K562 (cell line): Measurements from ENCODE around the gene HIRIP3.

Source experiments
- TCF7L2 ChIP-seq: fragments of 150-350 bp; IDR thresholded peaks from 2 replicates; pipeline ENCODE4 v1.6.1; 2016; ENCODE audit warnings: low read depth, mild to moderate bottlenecking, low read length, moderate library complexity
- TEAD4 ChIP-seq, 2 experiments: sonication (generic) in 1 of 2; formaldehyde crosslinking in 1 of 2; IDR thresholded peaks; 2 replicates each; pipeline versions ENCODE4 v1.6.1 to v1.8.0; 2012 to 2022; ENCODE audit warnings: borderline replicate concordance in 1 of 2, inconsistent platforms in 1 of 2, low read length in 1 of 2, mild to moderate bottlenecking in 1 of 2, missing genetic modification reagents in 1 of 2
- ZNF274 ChIP-seq: IDR thresholded peaks from 2 replicates; pipeline ENCODE4 v1.6.1; 2011; ENCODE audit warnings: low read depth, mild to moderate bottlenecking, low read length, moderate library complexity, borderline replicate concordance
- TF ChIP-seq, protein P1 (sequence below), 2 experiments: fragments of 450-650 bp; formaldehyde crosslinking in 1 of 2; IDR thresholded peaks; 2 replicates each; pipeline versions ENCODE4 v1.4.0 to v1.6.1; 2014 to 2020; ENCODE audit warnings: mild to moderate bottlenecking in 2 of 2, borderline replicate concordance in 1 of 2, low read depth in 1 of 2
- TF ChIP-seq, protein P2 (sequence below): fragments of 450-650 bp; IDR thresholded peaks from 2 replicates; pipeline ENCODE4 v1.6.1; 2016; ENCODE audit warnings: antibody characterized with exemption
- TF ChIP-seq, protein P3 (sequence below), 3 experiments: IDR thresholded peaks in 2 of 3; conservative IDR thresholded peaks in 1 of 3; 2 replicates each; pipeline ENCODE4 v1.5.1; 2011 to 2012; ENCODE audit warnings: low read length in 3 of 3, mild to moderate bottlenecking in 3 of 3, control low read depth in 2 of 3, improper control_type of control experiment in 1 of 3, inconsistent platforms in 1 of 3, low read depth in 1 of 3, mixed read lengths in 1 of 3, moderate library complexity in 1 of 3; ENCODE audit not compliant: insufficient read depth in 2 of 3
- TF ChIP-seq, protein P4 (sequence below), 2 experiments: fragments of 450-650 bp in 1 of 2; IDR thresholded peaks; 2 replicates each; pipeline ENCODE4 v1.6.1; 2011 to 2017; ENCODE audit warnings: low read depth in 2 of 2, antibody characterized with exemption in 1 of 2, borderline replicate concordance in 1 of 2, low read length in 1 of 2, mild to moderate bottlenecking in 1 of 2, mixed read lengths in 1 of 2; ENCODE audit not compliant: control insufficient read depth in 1 of 2
- TF ChIP-seq, protein P5 (sequence below): sonication (generic); formaldehyde crosslinking; IDR thresholded peaks from 2 replicates; pipeline ENCODE4 v1.8.0; 2022; ENCODE audit warnings: missing genetic modification reagents, mild to moderate bottlenecking, borderline replicate concordance

DNA sequence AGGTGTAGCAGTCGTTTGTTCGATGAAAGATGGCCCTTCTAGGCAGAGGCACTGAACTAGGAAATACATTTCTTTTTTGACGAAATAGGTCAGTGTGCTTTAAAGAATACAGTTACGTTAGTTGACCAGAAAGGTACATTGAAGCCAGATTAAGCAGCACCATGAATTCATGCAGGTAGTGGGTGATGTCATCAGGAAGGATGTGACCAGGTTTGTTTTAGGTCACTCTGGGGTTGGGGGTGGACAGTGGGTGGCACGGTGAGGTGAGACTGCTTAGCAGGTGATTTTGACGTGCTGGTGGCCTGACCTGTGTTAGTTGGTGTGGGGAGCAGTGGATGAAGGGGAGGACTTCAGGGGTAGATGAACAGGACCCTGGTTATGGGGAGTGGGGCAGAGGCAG is 4.2 kb upstream of the HIRIP3 start:
- TF ChIP-seq TEAD4 (IDR thresholded peaks at IDR 0.05; ENCODE audit: low read length), result no peak
- TF ChIP-seq TEAD4 (CRISPR knock-in tag; IDR thresholded peaks at IDR 0.05; ENCODE audit: borderline replicate concordance), result no peak
- TF ChIP-seq, protein P1, sequence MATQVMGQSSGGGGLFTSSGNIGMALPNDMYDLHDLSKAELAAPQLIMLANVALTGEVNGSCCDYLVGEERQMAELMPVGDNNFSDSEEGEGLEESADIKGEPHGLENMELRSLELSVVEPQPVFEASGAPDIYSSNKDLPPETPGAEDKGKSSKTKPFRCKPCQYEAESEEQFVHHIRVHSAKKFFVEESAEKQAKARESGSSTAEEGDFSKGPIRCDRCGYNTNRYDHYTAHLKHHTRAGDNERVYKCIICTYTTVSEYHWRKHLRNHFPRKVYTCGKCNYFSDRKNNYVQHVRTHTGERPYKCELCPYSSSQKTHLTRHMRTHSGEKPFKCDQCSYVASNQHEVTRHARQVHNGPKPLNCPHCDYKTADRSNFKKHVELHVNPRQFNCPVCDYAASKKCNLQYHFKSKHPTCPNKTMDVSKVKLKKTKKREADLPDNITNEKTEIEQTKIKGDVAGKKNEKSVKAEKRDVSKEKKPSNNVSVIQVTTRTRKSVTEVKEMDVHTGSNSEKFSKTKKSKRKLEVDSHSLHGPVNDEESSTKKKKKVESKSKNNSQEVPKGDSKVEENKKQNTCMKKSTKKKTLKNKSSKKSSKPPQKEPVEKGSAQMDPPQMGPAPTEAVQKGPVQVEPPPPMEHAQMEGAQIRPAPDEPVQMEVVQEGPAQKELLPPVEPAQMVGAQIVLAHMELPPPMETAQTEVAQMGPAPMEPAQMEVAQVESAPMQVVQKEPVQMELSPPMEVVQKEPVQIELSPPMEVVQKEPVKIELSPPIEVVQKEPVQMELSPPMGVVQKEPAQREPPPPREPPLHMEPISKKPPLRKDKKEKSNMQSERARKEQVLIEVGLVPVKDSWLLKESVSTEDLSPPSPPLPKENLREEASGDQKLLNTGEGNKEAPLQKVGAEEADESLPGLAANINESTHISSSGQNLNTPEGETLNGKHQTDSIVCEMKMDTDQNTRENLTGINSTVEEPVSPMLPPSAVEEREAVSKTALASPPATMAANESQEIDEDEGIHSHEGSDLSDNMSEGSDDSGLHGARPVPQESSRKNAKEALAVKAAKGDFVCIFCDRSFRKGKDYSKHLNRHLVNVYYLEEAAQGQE (IDR thresholded peaks at IDR 0.05; ENCODE audit: borderline replicate concordance), result no peak
- TF ChIP-seq, protein P1 (CRISPR knock-in tag; IDR thresholded peaks at IDR 0.05; ENCODE audit: low read depth), result no peak
- TF ChIP-seq, protein P2, sequence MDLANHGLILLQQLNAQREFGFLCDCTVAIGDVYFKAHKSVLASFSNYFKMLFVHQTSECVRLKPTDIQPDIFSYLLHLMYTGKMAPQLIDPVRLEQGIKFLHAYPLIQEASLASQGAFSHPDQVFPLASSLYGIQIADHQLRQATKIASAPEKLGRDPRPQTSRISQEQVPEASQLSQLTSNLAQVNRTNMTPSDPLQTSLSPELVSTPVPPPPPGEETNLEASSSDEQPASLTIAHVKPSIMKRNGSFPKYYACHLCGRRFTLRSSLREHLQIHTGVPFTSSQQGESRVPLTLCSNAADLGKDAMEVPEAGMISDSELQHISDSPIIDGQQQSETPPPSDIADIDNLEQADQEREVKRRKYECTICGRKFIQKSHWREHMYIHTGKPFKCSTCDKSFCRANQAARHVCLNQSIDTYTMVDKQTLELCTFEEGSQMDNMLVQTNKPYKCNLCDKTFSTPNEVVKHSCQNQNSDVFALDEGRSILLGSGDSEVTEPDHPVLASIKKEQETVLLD, result no peak
- TF ChIP-seq, protein P3, sequence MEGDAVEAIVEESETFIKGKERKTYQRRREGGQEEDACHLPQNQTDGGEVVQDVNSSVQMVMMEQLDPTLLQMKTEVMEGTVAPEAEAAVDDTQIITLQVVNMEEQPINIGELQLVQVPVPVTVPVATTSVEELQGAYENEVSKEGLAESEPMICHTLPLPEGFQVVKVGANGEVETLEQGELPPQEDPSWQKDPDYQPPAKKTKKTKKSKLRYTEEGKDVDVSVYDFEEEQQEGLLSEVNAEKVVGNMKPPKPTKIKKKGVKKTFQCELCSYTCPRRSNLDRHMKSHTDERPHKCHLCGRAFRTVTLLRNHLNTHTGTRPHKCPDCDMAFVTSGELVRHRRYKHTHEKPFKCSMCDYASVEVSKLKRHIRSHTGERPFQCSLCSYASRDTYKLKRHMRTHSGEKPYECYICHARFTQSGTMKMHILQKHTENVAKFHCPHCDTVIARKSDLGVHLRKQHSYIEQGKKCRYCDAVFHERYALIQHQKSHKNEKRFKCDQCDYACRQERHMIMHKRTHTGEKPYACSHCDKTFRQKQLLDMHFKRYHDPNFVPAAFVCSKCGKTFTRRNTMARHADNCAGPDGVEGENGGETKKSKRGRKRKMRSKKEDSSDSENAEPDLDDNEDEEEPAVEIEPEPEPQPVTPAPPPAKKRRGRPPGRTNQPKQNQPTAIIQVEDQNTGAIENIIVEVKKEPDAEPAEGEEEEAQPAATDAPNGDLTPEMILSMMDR (IDR thresholded peaks at IDR 0.05 in 2 of 3, conservative IDR thresholded peaks at IDR 0.05 in 1 of 3; ENCODE audit: insufficient read depth in 2 of 3, low read depth in 1 of 3, low read length in 3 of 3), result no peak
- TF ChIP-seq, protein P4, sequence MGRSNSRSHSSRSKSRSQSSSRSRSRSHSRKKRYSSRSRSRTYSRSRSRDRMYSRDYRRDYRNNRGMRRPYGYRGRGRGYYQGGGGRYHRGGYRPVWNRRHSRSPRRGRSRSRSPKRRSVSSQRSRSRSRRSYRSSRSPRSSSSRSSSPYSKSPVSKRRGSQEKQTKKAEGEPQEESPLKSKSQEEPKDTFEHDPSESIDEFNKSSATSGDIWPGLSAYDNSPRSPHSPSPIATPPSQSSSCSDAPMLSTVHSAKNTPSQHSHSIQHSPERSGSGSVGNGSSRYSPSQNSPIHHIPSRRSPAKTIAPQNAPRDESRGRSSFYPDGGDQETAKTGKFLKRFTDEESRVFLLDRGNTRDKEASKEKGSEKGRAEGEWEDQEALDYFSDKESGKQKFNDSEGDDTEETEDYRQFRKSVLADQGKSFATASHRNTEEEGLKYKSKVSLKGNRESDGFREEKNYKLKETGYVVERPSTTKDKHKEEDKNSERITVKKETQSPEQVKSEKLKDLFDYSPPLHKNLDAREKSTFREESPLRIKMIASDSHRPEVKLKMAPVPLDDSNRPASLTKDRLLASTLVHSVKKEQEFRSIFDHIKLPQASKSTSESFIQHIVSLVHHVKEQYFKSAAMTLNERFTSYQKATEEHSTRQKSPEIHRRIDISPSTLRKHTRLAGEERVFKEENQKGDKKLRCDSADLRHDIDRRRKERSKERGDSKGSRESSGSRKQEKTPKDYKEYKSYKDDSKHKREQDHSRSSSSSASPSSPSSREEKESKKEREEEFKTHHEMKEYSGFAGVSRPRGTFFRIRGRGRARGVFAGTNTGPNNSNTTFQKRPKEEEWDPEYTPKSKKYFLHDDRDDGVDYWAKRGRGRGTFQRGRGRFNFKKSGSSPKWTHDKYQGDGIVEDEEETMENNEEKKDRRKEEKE (IDR thresholded peaks at IDR 0.05; ENCODE audit: borderline replicate concordance in 1 of 2, control insufficient read depth in 1 of 2, low read depth in 2 of 2, low read length in 1 of 2), result no peak
- no peak for TF ChIP-seq ZNF274
- no peak for TF ChIP-seq TCF7L2
- TF ChIP-seq, protein P5, sequence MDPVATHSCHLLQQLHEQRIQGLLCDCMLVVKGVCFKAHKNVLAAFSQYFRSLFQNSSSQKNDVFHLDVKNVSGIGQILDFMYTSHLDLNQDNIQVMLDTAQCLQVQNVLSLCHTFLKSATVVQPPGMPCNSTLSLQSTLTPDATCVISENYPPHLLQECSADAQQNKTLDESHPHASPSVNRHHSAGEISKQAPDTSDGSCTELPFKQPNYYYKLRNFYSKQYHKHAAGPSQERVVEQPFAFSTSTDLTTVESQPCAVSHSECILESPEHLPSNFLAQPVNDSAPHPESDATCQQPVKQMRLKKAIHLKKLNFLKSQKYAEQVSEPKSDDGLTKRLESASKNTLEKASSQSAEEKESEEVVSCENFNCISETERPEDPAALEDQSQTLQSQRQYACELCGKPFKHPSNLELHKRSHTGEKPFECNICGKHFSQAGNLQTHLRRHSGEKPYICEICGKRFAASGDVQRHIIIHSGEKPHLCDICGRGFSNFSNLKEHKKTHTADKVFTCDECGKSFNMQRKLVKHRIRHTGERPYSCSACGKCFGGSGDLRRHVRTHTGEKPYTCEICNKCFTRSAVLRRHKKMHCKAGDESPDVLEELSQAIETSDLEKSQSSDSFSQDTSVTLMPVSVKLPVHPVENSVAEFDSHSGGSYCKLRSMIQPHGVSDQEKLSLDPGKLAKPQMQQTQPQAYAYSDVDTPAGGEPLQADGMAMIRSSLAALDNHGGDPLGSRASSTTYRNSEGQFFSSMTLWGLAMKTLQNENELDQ, result no peak
